Raji (cell line): Measurements from ENCODE around the gene LCOR.
A peak's percentile ranks its signal among the peaks of the same experiment; 100 is the strongest.

Source experiments
- POLR2A ChIP-seq: IDR thresholded peaks from 2 replicates; pipeline ENCODE4 v1.6.1; 2011; ENCODE audit warnings: low read depth, low read length, control low read depth; ENCODE audit not compliant: insufficient read depth

Gene LCOR

DNA sequence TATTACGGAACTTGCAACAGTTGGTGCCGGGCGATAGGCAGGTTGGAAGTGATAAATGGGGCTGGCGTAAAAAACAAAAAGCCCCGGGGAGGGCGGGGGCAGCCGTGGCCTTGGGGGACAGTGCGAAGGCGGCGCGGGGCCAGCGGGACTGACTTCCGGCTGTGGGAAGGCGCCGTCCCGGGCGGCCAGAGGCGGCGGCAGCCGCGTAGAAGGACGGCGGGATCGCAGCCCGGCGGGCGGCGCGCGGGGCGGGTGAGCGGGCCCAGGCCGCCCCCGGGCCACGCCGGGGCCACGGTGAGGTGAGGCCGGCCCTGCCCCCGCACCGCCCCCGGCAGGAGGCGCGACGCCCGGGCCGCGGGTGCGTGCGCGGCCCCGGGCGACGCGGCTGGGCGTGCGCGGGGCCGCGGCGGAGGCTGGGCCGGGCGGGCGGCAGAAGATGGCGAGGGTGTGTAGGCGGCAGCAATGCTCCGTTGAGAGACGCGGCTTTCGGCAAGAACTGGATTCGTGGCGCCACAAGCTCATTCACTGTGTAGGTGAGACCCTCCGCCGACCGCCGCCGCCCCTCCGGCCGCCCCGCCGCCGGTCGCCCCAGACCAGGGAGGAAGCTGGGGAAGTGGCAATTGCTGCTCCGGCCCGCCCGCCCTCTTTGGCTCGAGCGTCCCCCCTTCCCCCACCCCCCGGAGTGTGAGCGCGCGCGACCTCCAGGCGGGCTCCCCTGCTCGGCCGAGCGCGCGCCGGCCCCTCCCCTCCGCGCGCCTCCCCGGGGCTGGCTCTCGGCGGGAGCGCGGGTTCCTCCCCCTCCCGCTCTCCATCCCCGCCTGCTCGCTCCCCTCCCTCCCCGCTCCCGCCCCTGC is at the start of gene LCOR:
TSS of gene LCOR (plus strand) at position 432 of the 854 bp plus-strand sequence. CDS start 116,760 bp downstream, outside the sequence.
- peak; percentile 93 for TF ChIP-seq POLR2A

DNA sequence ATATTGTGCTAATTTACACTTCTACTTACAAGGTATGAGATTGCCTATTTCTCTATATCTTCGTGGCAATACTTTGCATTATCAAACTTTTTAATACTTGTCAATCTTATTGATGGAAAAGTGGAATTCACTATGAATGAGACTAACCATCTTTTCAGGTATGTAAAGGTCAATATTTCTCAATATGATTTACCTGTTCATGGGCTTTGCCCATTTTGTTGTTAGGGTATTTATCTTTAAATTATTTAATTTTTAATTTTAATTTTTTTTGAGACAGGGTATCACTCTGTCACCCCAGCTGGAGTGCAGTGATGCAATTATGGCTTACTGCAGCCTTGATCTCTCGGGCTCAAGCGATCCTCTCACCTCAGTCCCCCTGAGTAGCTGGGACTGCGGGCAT is 47.8 kb upstream of the LCOR start:
- no peak for TF ChIP-seq POLR2A

DNA sequence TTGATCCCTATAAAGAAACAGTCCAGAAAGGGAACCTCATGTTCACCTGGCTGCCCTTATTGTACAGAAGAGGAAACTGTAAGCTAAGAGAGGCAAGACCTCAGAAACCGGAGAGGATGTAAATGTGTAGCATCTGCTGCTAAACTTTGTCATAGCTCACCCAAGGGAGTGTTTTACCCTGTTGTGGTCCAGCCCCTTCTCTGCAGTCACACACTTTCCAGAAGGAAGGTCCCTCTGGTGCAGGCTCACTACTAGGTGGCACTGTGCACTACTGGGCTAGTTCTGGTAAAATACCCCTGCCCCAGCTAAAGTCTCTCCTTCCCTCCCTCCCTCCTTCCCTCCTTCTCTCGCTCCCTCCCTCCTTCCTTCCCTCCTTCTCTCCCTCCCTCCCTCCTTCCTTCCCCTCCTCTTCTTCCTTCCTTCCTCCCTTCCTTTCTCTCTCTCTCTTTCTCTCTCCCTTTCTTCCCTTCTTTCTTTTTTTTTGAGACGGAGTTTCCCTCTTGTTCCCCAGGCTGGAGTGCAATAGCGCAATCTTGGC is 42.5 kb upstream of the LCOR start:
- no peak for TF ChIP-seq POLR2A

- no peak for TF ChIP-seq POLR2A
Observed at GRCh38 chr10:96791902-96792301, 40.2 kb upstream of the LCOR start.

GRCh38 chr10:96794836-96795733 is 37.0 kb upstream of the LCOR start:
- TF ChIP-seq POLR2A = no peak

DNA sequence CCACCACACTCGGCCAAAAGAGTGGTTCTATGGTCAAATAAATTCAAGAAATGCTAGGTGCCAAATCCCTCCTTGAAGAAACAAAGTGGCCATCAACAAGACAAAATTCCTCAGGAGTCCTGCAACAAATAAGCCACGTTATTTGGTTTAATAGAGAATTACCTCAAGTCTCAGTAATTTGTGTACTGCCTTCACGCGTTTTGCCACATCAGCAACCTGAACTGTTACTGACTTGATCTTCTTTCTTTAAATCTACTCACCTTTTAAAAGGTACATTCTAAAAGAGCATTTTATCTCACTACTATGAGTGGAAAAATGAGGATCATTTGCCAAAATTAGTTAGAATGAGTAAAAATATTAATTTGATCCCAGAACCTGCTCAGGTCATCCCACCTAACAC is 34.6 kb upstream of the LCOR start:
- no peak for TF ChIP-seq POLR2A

DNA sequence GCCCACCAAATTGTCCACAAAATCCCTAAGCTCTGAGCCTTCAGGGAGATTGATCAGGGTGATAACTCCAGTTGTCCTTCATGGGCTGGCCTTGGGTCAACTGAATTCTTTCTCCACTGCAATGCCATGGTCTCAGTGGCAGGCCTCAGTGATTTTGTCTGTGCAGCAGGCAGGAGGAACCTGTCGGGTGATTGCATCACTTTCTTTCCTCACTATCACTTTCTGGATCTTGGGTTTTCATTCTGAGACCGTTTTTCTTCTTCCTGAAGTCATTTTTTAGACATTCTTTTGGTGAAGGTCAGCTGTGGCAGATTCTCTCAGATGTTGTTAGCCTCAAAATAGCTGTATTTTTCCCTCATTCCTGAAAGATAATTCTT is 28.8 kb upstream of the LCOR start:
- no peak for TF ChIP-seq POLR2A

DNA sequence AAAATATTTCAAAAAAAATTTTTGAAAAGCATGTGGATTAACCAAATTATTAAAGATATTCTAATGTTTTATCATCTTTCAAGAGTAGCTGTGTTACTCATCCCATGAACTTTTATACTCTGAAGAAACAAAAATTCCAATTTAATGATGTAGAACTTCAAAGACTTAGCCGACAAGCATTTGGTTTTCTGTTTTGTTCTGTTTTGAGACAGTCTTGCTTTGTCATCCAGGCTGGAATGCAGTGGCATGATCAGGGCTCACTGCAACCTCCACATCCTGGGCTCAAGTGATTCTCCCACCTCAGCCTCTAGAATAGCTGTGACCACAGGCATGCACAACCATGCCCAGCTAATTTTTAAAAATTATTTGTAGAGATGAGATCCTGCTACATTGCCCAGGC is 17.8 kb upstream of the LCOR start:
- no peak for TF ChIP-seq POLR2A

GRCh38 chr10:96820765-96821164 is 11.3 kb upstream of the LCOR start:
- TF ChIP-seq POLR2A = no peak

DNA sequence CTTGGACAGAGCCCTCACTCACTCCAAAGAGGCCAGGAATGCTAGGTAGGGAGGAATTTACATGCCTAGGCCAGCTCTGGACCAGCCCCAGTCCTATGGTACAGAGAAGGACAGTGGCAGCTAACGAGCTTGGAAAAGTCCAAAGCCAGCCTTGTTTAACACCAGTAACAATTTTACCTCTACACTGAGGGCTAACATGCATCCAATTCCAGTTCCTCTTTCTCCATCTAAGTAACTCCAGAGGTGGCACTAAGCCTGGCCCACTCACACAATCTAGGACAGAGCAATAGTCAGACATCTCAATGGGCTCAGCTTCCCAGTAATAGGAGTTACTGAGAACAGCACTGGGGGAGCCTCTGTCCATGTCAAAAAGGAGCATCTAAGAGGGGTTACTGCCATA is 5.7 kb upstream of the LCOR start:
- TF ChIP-seq POLR2A = no peak

DNA sequence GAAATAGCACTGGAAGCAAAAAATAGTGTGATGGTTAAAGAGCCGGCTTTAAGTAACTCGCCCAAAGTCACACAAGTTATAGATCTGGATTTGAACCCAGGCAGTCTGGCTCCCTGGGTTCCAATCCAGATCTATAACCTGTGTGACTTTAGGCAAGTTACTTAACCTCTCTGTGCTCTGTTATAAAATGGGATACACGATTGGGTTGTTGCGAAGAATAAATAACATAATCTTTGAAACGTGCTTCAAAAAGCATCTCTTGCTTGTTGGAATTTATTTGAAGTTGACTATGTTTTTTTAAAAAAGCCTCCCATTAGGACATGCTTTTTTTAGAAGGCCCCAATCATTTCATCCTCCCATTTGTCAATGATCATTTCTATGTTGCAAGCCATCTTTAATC is 3.5 kb upstream of the LCOR start:
- no peak for TF ChIP-seq POLR2A

- TF ChIP-seq POLR2A = no peak
Observed at GRCh38 chr10:96829029-96829773, 2.9 kb upstream of the LCOR start.

GRCh38 chr10:96830511-96831199 is 1.4 kb upstream of the LCOR start:
- no peak for TF ChIP-seq POLR2A

GRCh38 chr10:96831200-96831866 is 765 bp upstream of the LCOR start:
- no peak for TF ChIP-seq POLR2A

GRCh38 chr10:96832721-96833219 is 672 bp downstream of the LCOR start:
- TF ChIP-seq POLR2A = no peak; the same call in 1 of the 2 replicates
